AG10803 (cell line): ENCODE results near the gene TSEN54.

Source experiments
- DNase-seq: peaks from one replicate; pipeline ENCODE4 v3.0.0; 2010; ENCODE audit warnings: low read depth
- H3K4me3 ChIP-seq: 2 replicates; pipeline ENCODE4 v1.5.1; 2011; ENCODE audit warnings: mild to moderate bottlenecking, low read length, control low read depth
- CTCF ChIP-seq: conservative IDR thresholded peaks from 2 replicates; pipeline ENCODE4 v1.5.1; 2011; ENCODE audit warnings: mild to moderate bottlenecking, low read length, control low read depth, inconsistent platforms

TSEN54 gene

DNA sequence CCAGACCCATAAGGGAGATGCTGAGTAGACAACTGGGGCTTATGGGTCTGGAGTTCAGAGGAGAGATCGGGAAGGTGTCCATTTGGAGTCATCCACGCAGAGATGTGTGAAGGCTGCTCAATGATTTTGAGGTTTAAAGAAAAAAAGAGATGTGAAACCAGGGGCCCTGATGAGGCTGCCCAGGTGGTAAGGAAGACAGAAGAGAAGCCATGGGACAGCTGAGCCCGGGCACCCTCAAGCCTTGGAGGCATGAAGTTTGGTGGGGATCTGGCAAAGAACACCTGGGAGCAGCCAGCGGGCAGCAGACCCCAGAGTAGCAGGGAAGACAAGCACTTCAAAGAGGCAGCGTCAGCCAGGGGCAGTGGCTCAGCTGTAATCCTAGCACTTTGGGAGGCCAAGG lies 50.5 kb downstream of the TSEN54 start:
- H3K4me3 ChIP-seq: no peak overlapping the region
- no peak for TF ChIP-seq CTCF
- DNase-seq: no peak

DNA sequence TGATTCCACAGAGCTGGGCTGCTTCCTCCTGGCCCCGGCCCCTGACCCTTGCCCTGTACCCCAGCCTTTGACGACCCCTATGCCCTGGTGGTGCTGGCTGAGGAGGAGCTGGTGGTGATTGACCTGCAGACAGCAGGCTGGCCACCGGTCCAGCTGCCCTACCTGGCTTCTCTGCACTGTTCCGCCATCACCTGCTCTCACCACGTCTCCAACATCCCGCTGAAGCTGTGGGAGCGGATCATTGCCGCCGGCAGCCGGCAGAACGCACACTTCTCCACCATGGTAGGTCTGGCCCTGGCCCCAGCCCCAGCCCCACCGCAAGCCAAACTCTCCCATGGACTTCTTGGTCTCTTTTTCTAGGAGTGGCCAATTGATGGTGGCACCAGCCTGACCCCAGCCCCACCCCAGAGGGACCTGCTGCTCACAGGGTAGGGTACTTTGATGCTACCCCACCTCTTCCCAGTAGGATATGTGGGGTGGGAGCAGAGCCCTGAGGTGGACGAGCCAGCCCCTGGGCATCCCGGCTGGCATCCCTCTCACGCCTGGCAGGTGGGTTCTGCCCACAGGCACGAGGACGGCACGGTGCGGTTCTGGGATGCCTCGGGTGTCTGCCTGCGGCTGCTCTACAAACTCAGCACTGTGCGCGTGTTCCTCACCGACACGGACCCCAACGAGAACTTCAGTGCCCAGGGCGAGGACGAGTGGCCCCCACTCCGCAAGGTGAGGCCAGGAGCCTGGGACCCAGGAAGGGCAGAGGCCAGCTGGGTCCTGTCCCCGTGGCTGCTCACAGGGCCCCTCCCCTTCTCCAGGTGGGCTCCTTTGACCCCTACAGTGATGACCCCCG lies 52.3 kb downstream of the TSEN54 start:
- TF ChIP-seq CTCF: no peak
- H3K4me3 ChIP-seq: no peak overlapping the region
- no peak for DNase-seq

DNA sequence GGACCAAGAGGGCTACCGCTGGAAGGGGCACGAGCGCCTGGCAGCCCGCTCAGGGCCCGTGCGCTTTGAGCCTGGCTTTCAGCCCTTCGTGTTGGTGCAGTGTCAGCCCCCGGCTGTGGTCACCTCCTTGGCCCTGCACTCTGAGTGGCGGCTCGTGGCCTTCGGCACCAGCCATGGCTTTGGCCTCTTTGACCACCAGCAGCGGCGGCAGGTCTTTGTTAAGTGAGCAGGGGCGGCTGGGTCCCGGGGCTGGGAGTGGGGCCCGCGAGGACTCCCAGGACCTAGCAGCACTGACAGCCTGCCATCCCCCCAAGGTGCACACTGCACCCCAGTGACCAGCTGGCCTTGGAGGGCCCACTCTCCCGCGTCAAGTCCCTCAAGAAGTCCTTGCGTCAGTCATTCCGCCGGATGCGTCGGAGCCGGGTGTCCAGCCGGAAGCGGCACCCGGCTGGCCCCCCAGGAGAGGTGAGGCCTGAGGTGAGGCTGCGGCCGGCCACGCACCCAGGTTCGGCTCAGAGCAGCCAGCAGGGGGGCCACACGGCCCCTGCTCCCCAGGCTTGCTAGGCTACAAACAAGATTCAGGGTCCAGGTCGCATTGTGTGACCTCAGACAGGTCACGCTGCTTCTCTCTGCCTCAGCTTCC lies 53.8 kb downstream of the TSEN54 start:
- TF ChIP-seq CTCF: no peak
- H3K4me3 ChIP-seq: no peak overlapping the region

DNA sequence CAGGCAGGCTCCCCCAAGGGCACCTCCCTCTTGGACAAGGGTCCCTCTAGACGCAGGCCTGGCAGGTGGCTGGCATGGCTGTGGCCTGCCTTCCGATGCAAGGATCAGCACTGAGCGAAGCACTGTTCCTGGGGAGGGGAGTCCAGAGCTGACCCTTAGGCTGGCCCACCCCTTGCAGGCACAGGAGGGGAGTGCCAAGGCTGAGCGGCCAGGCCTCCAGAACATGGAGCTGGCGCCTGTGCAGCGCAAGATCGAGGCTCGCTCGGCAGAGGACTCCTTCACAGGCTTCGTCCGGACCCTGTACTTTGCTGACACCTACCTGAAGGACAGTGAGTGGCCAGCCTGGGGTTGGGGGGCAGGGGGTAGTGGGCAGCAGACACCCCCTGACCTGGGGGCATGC lies 54.4 kb downstream of the TSEN54 start:
- TF ChIP-seq CTCF: no peak
- no peak for DNase-seq
- H3K4me3 ChIP-seq: no peak overlapping the region

More for the DNA sequence above, 53.8 kb downstream of the TSEN54 start:
- no peak for DNase-seq

DNA sequence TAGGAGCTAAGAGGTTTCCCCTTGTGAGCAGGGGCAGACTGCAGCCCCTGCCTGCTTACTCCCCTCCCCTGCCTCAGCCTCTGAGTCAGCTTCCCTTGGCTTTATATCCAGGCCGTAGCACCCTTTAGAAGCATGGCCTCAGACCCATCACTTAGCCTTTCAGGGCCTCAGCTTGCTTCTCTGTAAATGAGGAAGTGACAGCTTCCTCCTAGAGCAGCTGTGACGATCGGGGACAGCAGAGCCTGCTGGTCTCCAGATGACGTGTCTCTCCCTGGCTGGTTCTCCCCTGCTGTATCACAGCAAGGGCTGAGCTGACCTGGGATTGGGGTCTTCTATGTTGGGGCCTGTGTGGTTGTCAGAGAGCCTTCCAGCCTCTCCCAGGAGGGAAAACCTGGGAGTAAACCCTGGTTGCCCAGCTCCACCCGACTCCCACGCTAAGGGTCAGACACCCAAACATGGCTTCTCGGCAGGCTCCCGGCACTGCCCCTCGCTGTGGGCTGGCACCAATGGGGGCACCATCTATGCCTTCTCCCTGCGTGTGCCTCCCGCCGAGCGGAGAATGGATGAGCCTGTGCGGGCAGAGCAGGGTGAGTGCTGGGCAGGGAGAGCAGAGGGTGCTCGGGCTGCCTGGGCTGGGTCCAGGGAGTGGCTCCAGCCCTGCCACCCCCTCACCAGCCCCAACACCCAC lies 55.0 kb downstream of the TSEN54 start:
- TF ChIP-seq CTCF: no peak
- no peak for DNase-seq
- H3K4me3 ChIP-seq: no peak overlapping the region

GRCh38 chr17:75571885-75572215 lies 55.5 kb downstream of the TSEN54 start:
- no peak for TF ChIP-seq CTCF
- no peak overlapping the region for H3K4me3 ChIP-seq
- DNase-seq: no peak
